KOPT-K1 (cell line): Measurements from ENCODE around the gene APBB1IP.

ENCODE experiments used
- H3K27ac ChIP-seq: fragments of 200-600 bp; sonication (generic); 2 replicates; pipeline ENCODE4 v1.5.1; 2016; ENCODE audit warnings: antibody characterized with exemption, mild to moderate bottlenecking, low read depth, low read length; ENCODE audit not compliant: poor library complexity, severe bottlenecking
- H3K36me3 ChIP-seq: fragments of 200-600 bp; sonication (generic); 2 replicates; pipeline ENCODE4 v1.5.1; 2017; ENCODE audit warnings: antibody characterized with exemption, mild to moderate bottlenecking, low read length, moderate library complexity; ENCODE audit not compliant: insufficient read depth
- H3K9me3 ChIP-seq: fragments of 200-600 bp; sonication (generic); 2 replicates; pipeline ENCODE4 v1.5.1; 2017; ENCODE audit warnings: antibody characterized with exemption, low read length, mild to moderate bottlenecking; ENCODE audit not compliant: insufficient read depth, poor library complexity, severe bottlenecking

APBB1IP gene

GRCh38 chr10:26524161-26524896 lies 86.2 kb downstream of the APBB1IP start:
- H3K36me3 ChIP-seq = peaks cover 67% of the 10 kb centered on the region
- H3K27ac ChIP-seq = no peak overlapping the region
- H3K9me3 ChIP-seq = no peaks in the 10 kb centered on the region

GRCh38 chr10:26525586-26525985 lies 87.4 kb downstream of the APBB1IP start:
- Histone ChIP-seq H3K36me3 (peaks cover 63% of the 10 kb centered on the region), H3K9me3 (no peaks in the 10 kb centered on the region), H3K27ac (no peak overlapping the region)

DNA sequence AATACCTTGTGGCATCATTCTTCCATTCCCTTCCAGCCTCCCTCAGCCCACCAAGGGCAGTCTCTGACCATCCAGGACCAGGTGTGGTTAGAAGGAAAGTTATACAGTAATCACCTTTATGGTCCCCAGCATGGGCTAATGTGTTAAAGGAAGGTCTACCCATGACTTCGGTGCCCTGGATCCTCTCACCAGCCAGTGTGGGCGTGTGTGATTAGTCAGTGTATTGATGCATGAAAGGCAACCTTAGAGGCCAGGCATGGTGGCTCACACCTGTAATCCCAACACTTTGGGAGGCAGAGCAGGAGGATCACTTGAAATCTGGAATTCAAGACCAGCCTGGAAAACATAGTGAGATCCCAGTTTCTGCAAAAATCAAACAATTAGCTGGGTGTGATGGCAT lies 88.9 kb downstream of the APBB1IP start:
- Histone ChIP-seq H3K27ac (no peak overlapping the region), H3K36me3 (peaks cover 61% of the 10 kb centered on the region), H3K9me3 (no peaks in the 10 kb centered on the region)

DNA sequence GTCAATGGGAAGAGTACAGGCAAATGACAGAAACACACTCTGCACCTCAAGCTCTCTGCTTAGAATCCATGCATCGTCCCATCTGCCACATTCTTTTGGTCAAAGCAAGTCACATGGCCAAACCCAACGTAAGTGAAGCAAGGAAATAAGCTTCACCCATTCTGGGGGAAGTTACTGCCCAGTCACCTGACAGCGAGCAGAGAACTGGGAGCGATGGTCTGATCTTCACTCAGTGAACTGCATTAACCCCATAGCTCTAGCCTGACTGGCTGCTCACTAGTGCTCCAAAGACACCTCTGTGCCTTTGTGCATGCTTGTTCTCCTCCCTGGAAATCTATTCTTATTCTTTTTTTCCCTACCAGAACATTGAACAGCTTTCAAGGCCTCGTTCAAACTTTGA lies 89.9 kb downstream of the APBB1IP start:
- H3K36me3 ChIP-seq = peaks cover 63% of the 10 kb centered on the region
- no peaks in the 10 kb centered on the region for H3K9me3 ChIP-seq
- no peak overlapping the region for H3K27ac ChIP-seq

DNA sequence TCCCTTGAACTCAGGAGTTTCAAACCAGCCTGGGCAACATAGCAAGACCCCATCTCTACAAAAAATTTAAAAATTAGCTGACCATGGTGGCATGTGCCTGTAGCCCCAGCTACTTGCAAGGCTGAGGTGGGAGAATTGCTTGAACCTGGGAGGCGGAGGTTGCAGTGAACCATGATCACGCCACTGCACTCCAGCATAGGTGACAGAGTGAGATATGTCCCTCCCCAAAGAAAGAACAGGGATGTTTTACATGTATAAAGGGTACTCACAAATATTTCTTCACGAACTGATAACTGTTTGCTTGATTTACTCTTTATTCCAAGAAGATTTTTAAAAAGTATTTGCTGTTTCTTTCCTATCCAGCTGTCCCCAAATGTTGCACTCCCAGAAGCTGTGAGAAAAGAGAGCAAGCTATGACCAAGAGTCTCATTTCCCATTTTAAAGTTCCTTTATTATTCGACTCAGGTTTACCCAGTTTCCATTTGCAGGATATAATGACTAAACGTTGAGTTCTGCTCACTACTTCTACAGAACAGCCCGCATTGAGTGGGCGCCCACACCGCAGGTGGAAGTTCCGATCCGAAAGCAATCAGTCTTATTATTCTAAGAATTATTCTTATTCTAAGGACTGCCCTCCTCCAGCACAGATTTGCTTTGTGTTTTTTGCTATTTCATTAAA lies 90.7 kb downstream of the APBB1IP start:
- Histone ChIP-seq H3K36me3 (peaks cover 67% of the 10 kb centered on the region), H3K9me3 (no peaks in the 10 kb centered on the region), H3K27ac (no peak overlapping the region)

DNA sequence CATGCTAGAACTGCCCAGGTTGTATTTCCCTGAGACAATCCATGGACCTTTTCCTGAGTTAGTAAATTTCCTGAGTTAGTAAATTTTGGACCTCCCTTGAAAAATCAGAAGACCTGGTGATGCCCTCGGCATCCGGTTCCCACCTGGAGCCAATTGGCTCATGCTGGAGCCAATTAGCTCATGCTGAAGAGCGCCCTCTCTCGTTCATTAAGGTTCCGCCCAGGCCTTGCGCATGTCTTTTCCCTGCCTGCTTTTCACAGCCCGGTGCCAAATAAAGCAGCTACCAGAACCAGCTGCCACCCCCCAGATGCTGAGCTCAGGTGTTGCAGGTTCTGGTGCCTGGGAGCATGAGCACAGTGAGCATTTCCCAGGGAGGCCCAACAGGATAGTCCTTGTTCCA lies 96.2 kb downstream of the APBB1IP start:
- Histone ChIP-seq H3K9me3 (no peaks in the 10 kb centered on the region), H3K36me3 (peaks cover 61% of the 10 kb centered on the region), H3K27ac (no peak overlapping the region)

- H3K9me3 ChIP-seq = no peaks in the 10 kb centered on the region
- H3K27ac ChIP-seq = no peak overlapping the region
- peaks cover 61% of the 10 kb centered on the region for H3K36me3 ChIP-seq
Measured at GRCh38 chr10:26540601-26541000, 102.5 kb downstream of the APBB1IP start.

DNA sequence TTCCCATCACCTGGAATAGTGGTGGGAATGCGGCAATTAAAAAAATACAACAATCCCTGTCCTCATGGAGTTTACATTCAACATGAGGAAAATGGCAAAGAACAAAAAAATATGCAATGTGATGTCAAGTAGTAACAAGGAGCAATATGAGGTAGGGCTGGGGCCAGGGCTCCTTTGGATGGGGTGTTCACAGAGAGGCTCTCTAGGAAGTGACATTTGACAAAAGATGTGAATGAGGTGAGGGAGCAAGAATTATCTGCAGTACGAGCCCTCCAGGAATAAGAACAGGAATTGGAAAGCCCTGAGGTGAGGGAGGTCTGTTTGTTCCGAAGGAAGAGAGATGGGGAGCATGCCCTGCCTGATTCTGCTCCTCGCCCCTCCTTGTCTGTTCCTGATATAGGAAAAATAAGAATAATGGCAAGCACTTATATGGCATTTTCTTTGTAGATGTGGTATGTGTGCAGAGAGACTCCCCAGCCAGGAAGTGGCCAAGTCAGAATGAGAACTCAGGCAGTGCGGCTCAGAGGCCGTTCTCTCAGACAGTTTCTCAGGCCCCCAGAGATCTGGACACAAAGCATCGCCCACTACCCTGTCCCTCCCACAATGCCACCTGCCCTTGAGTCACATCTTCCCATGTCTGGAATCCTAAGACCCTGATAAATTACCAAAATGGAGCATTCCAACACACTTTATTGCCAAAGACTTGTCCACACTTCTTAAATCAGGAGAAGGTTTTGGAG lies 105.6 kb downstream of the APBB1IP start:
- no peak overlapping the region for H3K27ac ChIP-seq
- peaks cover 41% of the 10 kb centered on the region for H3K36me3 ChIP-seq
- no peaks in the 10 kb centered on the region for H3K9me3 ChIP-seq

GRCh38 chr10:26544932-26545331 lies 106.8 kb downstream of the APBB1IP start:
- Histone ChIP-seq H3K27ac (no peak overlapping the region), H3K36me3 (peaks cover 43% of the 10 kb centered on the region), H3K9me3 (peaks cover 4% of the 10 kb centered on the region)

GRCh38 chr10:26550774-26551526 lies 112.8 kb downstream of the APBB1IP start:
- Histone ChIP-seq H3K27ac (no peak overlapping the region), H3K36me3 (peaks cover 56% of the 10 kb centered on the region), H3K9me3 (peaks cover 19% of the 10 kb centered on the region)

DNA sequence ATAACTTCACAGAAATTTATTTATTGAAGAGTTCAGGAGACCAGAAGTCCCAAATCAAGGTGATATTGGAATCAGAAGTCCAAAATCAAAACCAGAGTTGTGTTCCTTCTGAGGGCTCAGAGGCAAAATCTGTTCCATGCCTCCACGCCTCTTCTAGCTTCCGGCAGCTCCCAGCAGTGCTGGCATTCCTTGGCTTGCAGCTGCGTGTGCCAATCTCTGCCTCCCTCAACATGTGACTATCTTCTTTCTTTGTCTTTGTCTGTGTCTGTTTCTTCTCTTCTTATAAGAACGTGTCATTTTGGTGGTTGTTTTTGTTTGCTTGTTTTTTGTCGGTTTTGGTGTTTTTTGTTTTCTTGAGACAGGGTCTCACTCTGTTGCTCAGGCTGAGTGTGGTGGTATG lies 116.1 kb downstream of the APBB1IP start:
- Histone ChIP-seq H3K36me3 (peaks cover 71% of the 10 kb centered on the region), H3K9me3 (peaks cover 19% of the 10 kb centered on the region), H3K27ac (no peak overlapping the region)

DNA sequence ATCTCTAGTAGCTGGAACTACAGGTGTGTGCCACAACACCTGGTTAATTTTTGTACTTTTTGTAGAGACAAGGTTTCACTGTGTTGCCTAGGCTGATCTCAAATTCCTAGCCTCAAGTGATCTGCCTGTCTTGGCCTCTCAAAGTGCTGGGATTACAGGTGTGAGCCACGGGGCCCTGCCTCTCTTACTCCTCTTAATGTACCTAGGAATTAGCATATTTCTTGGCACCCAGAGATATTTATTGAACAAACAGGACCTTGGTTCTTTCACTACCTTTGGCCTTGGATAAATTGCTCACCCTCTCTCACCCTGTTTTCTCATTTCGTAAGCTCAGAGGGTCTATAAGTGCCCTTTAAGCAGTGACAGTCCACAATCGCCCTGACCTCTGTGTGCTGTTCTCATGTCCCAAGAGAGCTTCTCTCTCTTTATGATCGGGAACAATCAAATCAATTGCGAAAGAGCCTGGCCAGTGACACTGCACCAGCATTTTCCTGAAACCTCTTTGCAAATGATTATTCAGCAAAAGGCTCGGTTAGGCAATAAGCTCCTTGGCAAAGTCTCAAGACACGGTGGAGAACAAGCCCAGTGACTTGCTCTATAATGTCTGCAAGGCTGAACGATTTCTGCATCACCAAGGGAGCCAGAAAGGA lies 117.7 kb downstream of the APBB1IP start:
- H3K27ac ChIP-seq = no peak overlapping the region

GRCh38 chr10:26556748-26557640 lies 118.9 kb downstream of the APBB1IP start:
- no peak overlapping the region for H3K27ac ChIP-seq

More for the DNA sequence above, 117.7 kb downstream of the APBB1IP start:
- H3K9me3 ChIP-seq = peaks cover 6% of the 10 kb centered on the region
- H3K36me3 ChIP-seq = peaks cover 69% of the 10 kb centered on the region

GRCh38 chr10:26557641-26558014 lies 119.5 kb downstream of the APBB1IP start:
- no peak overlapping the region for H3K27ac ChIP-seq
- peaks cover 67% of the 10 kb centered on the region for H3K36me3 ChIP-seq
- H3K9me3 ChIP-seq = no peaks in the 10 kb centered on the region

More at GRCh38 chr10:26556748-26557640, 118.9 kb downstream of the APBB1IP start:
- peaks cover 67% of the 10 kb centered on the region for H3K36me3 ChIP-seq
- no peaks in the 10 kb centered on the region for H3K9me3 ChIP-seq
